Glomerular visceral epithelial cell (primary cell): ENCODE data around the gene GLRX.
A peak's percentile ranks its signal among the peaks of the same experiment; 100 is the strongest.

Source experiments
- DNase-seq: peaks from one replicate; pipeline ENCODE4 v3.0.0-alpha.2; 2016; ENCODE audit errors: extremely low spot score

Gene GLRX

DNA sequence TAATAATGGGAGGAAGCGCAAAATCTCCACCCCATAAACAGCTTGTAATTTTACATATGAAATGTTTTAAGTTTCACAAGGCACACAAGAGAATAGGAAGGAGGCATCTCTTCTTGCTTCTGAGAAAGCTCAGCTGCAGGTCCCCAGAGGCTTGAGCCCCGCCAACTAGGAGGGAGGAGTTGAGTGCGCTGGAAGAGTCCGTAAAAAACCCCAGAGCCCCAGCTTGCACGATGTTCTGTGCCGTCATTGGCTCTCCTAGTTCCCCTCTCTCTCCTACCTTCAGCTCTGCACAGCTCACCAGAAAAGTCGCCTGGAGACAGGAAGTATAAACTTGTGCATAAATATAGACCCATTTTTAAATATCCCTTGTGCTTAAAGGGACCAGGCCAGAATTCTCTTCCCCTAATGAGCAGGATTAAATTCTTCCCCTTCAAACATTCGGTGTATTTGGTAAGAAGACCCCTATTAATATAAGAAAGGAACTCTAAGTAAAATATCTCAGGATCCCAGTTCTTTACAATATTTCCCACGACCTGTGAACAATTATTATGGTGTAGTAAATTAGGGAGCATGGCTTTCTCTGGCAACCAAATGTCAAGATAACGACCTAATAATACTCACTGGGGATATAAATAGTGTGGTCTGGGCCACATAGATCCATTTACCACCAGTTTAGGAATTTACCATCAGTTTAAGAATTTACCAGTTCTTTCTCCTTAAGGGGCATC, 13.7 kb downstream of the GLRX start:
- no peak for DNase-seq

DNA sequence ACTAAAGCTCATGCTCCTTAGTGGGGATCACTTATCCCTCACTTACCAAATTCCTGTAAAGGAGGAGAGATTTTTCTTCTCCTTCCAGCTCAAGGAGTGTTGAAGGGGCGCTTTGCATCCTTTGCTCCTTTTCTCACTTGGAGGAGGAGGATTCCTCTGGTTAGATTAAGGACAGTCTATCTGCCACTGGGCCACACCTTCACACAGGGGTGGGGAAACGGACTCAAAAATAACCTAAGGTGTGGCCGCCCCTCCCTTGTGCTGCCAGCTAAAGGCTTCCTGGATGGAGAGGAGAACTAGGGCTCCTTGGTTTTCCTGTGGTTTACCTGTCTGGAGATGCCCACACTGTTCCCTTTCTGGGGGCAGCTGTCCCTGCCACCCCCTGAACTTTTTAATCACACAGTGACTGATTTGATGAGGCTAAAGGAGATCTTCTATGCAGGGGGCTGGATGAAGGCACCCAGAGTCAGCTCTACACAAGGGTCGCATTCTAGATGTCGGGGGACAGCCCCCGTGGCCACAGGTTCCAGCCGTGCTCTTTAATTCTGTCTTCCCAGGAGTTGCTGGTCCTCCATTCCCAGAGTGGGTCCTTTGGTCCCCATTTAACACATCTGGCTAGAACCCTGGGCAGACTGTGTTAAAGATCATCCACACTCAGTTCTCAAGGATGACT, 14.4 kb downstream of the GLRX start:
- DNase-seq = no peak

DNA sequence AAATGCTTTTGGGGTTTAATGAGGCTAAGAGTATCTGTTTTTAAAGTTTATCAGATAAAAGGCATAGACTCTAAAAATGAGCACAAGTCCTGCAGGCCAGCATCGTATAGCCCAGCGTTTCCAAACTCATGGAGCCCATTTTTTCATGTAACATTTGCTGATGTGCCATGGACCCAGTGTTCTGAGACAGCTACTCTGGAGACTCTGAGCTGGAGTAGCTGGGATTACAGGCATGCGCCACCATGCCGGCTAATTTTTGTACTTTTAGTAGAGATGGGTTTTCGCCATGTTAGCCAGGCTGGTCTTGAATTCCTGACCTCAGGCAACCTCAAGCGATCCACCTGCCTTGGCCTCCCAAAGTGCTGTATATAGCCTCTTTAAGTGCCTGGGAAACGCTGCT, 15.8 kb downstream of the GLRX start:
- no peak for DNase-seq

DNA sequence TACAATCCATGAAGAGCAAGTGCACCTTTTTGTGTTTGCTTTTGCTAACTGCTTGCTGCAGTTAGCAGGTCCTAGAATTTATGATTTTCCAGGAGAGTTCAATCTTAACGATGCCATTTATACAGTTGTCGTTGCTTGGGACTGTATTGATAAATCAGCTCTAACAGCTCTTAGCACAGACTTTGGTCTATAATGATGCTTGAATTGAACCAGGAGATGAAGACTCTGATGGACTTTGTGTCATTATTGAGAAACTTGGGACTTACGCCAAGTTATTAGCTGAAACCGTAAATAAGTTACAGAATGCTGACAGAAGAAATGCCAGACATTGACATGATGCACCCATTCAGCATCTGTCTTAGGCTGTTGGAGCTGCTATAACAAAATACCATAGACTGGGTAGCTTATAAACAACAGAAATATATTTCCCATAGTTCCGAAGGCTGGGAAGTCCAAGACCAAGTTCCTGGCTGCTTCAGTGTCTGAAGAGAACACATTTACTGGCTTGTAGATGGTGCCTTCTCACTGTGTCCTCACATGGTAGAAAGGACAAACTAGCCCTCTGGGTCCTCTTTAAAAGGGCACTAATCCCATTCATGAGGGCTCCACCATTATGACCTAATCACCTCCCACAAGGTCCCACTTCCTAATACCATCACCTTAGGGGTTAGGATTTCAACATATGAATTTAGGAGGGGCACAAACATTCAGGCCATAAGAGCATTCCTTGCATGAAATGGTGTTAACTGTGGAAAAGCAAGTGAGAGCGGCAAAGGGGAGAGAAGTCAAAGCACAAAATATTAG, 17.6 kb downstream of the GLRX start:
- no peak for DNase-seq

DNA sequence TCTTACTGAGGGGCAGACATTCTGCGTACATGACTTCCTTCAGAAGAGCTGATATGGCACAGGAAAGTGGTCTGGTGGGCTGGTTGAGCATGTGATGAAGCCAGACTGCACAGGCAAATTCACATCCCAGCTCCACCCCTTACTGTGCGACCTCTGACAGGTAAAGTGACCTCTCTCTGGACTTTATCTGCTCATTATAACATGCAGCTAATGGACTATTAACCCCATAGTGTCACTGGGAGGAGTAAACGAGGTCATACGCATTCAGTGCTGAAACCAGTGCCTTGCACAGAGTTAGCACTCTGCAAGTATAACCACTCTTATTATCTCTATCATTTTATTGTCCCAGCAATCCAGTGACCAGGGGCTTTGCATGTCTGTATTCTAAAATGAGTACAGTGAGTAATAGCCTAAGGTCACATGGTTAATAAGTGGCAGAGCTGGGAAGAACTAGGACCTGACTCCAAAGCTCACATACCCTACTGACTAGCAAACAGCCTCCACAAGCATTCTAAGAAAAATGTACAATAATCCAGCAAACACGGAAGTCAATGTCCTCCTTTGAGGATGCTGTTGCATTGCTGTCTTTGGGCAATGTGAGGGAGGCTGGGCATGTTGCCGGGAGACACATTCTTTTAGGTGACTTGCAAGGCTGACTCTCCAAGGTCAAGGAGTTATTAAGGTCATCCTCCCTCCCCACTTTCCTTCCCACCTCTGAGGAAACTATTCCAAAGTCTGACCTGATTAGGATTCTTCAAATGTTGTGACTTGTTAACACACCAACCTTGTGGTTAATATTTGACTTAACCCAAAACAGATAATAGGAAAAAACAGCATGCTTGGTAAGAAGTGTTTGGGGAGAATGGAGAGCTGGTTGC, 19.0 kb downstream of the GLRX start:
- DNase-seq = peak; percentile 59

DNA sequence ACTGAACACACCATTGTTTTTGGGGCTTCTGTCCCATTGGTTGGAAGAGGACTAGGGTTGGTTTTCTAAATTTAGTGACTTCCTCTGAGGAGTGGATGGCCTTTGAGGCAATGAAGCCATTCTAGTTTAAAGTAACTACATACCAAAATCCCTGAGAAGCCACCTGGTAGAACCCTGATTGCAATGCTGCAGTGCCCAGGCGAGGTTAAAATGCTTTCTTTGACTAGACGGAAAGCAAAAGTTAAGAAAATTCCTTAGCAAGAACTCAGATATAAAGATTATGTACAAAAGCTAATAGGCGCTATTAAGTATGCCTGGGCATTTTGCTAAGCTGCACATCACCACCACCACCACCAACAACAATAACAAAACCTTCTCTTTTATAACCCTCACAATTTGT, 20.6 kb downstream of the GLRX start:
- DNase-seq = no peak

DNA sequence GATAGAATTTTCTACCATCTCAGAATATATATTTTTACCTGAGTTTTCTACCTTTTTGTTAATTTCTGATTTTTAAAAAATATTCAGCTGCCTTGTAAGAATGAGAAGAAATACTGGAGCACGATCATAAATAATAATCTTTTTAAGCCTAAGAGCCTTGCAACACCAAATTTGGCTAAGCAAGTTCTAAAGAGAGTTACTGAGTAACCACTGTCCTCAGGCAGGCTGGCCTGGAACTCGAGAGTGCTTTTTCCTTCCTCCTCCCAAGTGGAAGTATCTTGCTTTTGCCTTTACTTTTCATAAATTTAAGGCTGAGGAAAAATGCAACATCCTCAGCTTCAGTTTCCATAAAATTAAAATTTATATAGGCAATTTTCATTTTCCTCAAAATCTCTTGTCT, 21.0 kb downstream of the GLRX start:
- DNase-seq = no peak

DNA sequence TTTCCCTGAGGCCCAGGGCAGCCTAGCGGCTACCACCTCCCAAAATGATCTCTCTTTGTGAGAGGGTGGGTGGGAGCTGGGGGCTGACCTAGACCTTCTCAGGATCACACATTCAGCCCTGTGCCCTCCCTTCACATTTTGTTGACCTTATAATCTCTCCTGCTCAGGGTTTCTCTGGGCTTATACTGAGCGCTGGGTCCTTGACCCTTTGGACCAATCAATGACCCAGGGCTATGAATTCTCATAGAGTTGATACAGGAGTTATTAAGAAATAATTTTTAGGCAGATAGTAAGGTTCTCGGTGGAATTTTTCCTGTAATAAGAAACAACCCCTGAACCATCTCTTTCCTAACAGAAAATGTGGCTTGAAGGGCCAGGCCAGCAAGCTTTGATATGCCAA, 22.0 kb downstream of the GLRX start:
- DNase-seq = no peak

DNA sequence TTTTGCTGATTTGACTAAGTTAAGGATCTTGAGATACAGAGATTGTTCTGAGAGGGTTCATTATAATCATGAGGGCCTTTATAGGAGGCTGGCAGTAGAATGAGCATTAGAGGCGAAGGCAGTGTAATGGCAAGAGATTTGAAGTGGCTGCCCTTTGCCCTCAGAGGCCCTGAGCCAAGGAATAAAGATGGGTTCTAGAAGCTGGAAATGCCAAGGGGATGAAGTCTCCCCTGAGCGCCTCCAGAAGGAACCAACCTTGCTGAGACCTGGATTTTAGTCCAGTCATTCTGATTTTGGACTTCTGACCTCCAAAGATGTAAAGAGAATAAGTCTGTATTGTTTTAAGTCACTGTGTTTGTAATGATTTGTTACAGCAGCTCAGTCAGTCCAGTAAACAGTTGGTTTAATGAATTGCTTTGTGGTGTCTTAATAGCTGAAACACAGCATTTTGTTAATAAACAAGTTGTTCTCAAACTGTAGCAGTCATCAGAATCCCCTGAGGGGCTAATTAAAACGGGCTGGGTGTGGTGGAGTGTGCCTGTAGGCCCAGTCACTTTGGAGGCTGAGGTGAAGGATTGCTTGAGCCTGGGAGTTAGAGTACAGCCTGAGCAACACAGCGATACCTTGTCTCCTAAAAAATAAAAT, 23.2 kb downstream of the GLRX start:
- no peak for DNase-seq

DNA sequence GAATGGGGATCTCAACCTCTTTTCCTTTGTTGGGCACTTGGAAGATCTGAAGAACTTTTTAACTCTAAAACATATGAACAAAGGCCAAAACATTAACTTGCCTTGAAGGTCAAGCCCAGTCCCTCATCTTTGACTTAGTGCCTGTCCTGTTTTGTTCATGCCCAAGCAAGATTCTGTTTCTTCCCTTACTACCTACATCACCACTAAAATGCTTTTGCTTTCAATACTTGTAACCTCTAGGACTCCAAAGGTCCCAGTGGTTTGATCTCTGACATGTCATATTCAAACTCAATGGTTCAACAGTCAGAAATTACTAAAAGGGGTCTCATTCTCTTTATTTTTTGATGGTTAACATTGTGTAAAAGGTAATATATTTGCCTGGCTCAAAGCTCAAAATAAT, 24.0 kb downstream of the GLRX start:
- DNase-seq = no peak

DNA sequence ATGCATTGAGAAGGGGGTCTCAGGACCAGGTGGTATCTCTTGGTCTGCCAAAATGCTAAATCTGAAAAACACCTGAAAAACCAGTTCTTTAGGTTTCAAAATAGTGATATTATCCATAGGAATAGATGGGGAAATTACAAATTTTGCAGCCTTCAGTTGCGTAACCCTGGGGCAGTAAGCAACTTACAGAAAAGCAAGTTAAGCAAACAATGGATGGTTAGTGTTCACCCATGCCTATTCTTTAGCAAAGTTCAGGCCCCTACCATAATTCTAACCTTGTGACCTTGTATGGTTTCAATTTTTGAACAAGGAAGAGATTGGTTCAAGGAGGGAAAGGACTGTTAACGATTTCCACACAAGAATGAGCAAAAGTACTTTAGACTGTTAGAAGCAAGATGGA, 24.5 kb downstream of the GLRX start:
- DNase-seq = no peak

DNA sequence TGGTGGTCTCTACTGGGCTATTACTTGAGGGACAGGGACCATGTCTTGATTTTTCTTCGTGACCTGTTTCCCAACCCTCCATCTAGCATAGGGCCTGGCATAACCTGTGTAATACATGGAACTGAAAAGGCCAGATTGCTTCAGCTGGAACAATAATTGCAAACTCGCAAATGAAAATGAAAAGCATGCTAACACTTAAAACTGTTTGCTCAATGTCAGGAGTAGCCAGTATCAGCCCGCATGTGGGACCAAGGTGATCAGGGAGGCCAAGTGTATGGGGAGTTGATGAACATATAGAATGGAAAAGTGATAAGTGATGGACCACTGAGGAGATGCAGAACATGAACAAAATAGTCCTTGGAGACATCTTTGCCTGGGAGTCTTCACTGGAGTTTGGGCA, 25.2 kb downstream of the GLRX start:
- no peak for DNase-seq

DNA sequence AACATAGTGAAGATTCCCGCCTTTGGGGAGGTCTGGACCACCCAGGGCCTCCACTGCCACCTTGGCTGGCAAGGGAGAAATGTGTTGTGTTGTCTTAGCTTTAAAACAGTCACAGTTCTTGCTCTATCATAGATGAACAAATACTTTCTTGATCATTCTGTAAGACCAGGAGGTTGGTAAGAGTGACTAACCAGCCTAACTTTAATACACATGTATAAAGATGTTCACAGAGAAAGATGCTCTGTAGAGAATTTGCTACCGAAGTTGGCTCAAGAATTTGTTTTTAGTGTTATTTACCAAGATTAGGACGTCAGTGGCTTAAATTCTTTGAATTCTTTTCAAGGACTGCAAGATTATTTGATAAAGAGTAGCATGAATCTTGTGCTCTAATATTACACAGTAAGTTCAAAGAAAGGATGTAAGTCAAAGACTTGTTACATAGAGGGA, 28.4 kb downstream of the GLRX start:
- DNase-seq = no peak

DNA sequence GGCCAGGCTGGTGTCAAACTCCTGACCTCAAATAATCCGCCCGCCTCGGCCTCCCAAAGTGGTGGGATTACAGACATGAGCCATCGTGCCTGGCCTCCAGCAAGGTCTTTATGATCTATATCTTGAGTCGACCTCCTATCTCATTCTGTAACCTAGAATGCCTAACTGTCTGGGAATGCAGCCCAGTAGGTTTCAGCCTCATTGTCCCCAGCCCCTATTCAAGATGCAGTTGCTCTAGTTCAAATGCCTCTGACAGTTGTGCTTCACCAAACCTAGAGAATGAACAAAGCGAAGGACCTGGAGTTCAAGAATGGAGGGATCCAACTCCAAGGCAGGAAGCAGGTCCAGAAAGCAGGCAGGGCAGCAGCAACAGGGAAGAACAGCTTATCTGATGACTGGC, 30.8 kb downstream of the GLRX start:
- DNase-seq = no peak

DNA sequence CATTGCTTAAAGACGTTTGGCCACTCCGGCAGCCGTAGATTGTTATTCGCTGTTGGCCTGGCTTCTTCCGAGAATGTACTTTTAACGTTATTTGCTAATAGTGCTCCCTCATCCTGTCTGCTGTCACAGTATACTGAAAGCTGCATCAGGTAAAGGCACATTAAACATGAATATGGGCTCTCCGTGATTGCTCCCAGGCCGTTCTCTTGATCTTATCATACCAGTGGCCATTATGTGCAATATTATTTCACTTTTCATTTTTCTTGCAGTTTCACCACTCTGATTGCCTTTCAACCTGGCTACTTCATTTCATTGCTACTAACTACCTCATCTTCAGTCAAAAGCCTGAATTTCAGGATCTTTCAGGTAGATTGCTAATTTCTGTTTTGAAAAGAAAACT, 34.0 kb downstream of the GLRX start:
- DNase-seq = no peak

DNA sequence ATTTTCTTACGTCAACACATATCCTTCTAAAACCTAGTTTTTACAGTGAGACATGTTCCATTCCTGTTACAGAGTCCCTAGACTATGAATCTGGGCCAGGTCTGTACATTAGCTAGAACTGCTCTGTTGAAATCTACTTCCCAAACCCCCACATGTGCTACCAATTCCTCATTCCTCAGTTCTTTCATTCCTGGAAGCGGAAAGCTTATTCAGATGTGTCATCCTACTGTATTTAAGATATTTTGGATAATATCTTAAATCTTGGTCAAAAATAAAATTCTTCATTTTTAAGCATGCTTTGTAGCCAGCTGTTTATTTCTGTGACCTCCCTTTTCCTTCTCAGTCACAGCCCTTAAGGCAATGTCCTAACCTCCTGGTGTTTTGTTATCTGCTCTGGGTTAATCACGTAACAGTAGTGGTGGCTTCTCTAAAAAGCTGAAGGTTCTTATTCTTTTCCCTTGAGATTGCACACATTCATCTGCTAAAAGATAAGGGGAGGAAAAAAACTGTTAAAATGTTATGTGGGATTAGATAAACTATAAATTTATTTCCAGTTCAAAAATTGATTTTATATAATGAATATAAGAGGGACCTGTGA, 35.6 kb downstream of the GLRX start:
- no peak for DNase-seq

DNA sequence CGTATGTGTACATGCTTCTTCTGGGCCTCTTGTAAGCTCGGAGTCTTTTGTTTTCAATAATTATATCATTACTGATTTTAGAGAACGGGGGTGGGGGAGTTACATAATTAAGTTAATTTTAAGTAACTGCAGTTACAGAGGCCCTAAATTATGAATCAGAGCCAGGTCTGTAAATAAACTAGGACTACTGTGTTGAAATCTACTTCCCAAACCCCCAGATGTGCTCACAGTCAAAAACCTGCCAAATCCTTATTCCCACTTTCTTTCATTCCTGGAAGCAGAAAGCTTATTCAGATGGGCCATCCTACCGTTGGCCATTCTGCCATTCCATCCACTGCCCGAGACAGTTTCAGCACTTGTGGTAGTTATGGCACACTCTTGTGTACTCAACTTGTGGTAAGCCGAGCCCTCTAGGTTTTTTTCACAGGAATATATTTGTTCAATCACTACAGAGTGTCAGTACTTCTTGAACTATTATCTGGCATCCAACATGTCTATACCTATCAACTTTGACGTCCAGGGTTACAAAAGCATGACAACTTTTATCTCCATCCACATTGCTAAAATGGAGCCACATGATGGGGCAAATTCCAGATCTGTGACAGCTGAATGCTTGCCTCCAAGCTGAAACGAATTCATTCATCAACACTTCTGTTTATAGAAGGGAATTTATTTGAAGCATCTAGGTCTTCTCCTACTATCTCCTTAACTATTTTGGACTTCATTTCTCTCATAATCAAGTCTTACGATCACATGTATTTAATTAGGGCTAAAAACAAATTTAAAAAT, 37.8 kb downstream of the GLRX start:
- no peak for DNase-seq

DNA sequence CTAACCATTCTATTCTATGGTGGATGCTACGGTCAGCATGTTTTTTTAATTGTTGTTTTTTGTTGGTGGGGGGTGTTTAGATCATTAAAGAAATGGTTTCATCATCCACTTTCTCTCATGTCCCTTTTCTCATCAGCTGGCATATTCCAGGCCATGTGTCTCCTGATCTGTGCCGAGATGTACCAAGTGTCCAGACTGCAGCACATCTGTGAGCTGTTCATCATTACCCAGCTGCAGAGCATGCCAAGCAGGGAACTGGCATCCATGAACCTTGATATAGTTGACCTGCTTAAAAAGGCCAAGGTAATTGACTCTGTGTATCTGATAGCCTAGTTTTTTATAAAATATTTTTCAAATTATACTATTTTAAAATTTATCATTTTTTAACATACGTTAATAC, 38.9 kb downstream of the GLRX start:
- no peak for DNase-seq

DNA sequence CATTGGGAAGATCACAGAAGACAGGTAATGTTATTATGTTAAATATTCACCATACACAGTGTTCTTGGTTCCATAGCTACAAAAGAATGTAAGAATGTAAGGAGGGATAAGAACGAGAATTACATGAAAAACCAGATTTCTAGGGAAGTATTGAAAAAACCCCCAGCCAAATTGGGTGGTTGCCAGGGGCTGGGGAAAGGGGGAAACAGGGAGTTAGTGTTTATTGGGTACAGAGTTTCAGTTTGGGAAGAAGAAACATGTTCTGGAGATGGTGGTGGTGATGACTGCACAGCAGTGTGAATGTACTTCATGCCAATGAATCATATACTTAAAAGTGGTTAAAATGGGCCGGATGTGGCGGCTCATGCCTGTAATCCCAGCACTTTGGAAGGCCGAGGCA, 40.3 kb downstream of the GLRX start:
- DNase-seq = no peak

DNA sequence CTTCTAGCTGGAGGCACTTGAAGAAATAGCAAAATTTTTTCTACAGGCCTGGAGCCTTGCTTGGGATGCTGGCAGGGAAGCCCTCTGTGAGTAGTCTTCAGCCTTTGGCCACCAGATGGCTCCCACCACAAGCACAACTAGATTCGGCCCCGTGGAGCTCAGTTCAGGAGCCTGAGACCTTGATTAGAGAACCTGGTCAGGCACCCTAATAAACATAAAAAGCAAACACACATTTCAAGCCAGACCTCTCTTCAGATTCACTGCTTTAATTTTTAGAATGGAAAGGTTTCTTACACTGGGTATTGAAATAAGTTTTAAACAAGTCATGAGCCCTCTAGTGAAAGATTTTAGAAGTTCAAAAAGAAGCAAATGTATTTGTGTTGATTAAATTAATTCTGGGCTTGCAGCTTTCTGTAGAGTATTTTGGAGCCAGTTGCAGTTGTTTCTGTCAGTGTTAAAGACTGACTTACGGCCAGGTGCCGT, 41.4 kb downstream of the GLRX start:
- peak; percentile 79 for DNase-seq
